Thymus (tissue), 11 donors: ENCODE results near the gene SLC2A13. TPM values are rescaled to one million over a fixed set of nuclear protein-coding genes. Genes with fewer than 3 reads are reported as not detected.

Source experiments
- DNase-seq, 9 donors: peaks; one replicate each; pipeline ENCODE4 v3.0.0-alpha.2; 2013; ENCODE audit warnings: low spot score in 9 of 9, low read depth in 6 of 9, missing footprints in 1 of 9
- H3K27ac ChIP-seq, 2 donors: one replicate each; pipeline ENCODE4 v1.5.1; 2013; ENCODE audit warnings: control low read depth in 1 of 2, low read depth in 1 of 2, low read length in 1 of 2, mild to moderate bottlenecking in 1 of 2, moderate library complexity in 1 of 2
- H3K27me3 ChIP-seq, 2 donors: one replicate each; pipeline ENCODE4 v1.5.1; 2013; ENCODE audit warnings: low read length in 1 of 2; ENCODE audit not compliant: control insufficient read depth in 2 of 2, insufficient read depth in 1 of 2
- H3K36me3 ChIP-seq, 2 donors: one replicate each; pipeline ENCODE4 v1.5.1; 2013; ENCODE audit warnings: low read length in 1 of 2, mild to moderate bottlenecking in 1 of 2, moderate library complexity in 1 of 2; ENCODE audit not compliant: control insufficient read depth in 2 of 2, insufficient read depth in 2 of 2
- H3K4me1 ChIP-seq, 2 donors: one replicate each; pipeline ENCODE4 v1.5.1; 2013; ENCODE audit warnings: low read length in 2 of 2; ENCODE audit not compliant: control insufficient read depth in 2 of 2, insufficient read depth in 2 of 2
- H3K4me3 ChIP-seq, 2 donors: one replicate each; pipeline ENCODE4 v1.5.1; 2013; ENCODE audit warnings: low read length in 2 of 2, control low read depth in 1 of 2, mild to moderate bottlenecking in 1 of 2
- H3K9me3 ChIP-seq, 2 donors: one replicate each; pipeline ENCODE4 v1.5.1; 2013; ENCODE audit warnings: low read length in 1 of 2, mild to moderate bottlenecking in 1 of 2; ENCODE audit not compliant: control insufficient read depth in 2 of 2, insufficient read depth in 1 of 2
- whole genome bisulfite sequencing: extraction: QIAGEN DNeasy Blood & Tissue Kit; methylation state at CpG from one replicate; pipeline ENCODE4 v1.1.7; 2013; 5-methylcytosine and 5-hydroxymethylcytosine counted together
- polyA plus RNA-seq: library from polyadenylated mRNA; stranded (reverse); fragments of 200-250 nt; gene quantifications from one replicate; pipeline ENCODE4 v1.2.3, GENCODE V29; 2013
- total RNA-seq: library from RNA; stranded (reverse); fragments of 120-200 nt; gene quantifications from one replicate; pipeline ENCODE4 v1.2.4, GENCODE V29; 2013
- donor health status: healthy.

SLC2A13 gene
- total and polyA plus RNA-seq, 2 donors, result 2.6 to 3.4 TPM

GRCh38 chr12:39892146-39892545 lies 213.7 kb downstream of the SLC2A13 start:
- DNase-seq, result no peak
- WGBS, result 94% methylated on average over 3 of the region's 3 CpGs
- Histone ChIP-seq H3K4me1 (no peaks in the 10 kb centered on the region), H3K27ac (no peak overlapping the region), H3K9me3 (no peaks in the 10 kb centered on the region), H3K27me3 (no peaks in the 10 kb centered on the region), H3K4me3 (no peak overlapping the region), H3K36me3 (no peaks in the 10 kb centered on the region)

DNA sequence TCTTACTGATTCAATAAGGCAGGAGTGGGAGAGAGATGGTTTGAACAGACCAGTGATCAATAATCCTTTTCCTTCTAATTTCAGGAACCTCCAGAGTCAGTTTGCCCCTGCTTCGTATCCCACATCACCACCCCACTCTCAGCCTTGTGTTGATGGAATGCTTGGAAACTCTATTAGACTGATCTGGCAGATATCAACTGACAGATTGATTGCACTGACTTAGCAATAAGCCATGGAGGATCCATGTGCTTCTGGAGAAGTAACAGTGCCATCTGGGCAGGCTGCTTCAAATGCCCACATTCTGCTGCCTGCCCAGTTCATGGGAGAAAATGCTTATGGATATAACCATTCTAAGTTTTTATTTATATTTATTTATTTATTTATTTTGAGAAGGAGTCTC lies 218.0 kb downstream of the SLC2A13 start:
- no peaks in the 10 kb centered on the region for H3K9me3 ChIP-seq
- 93% methylated on average over 1 of the region's 1 CpG for WGBS
- no peaks in the 10 kb centered on the region for H3K36me3 ChIP-seq
- H3K27me3 ChIP-seq, result no peaks in the 10 kb centered on the region
- no peak overlapping the region for H3K4me3 ChIP-seq
- no peak overlapping the region for H3K27ac ChIP-seq
- DNase-seq, result no peak
- no peaks in the 10 kb centered on the region for H3K4me1 ChIP-seq

DNA sequence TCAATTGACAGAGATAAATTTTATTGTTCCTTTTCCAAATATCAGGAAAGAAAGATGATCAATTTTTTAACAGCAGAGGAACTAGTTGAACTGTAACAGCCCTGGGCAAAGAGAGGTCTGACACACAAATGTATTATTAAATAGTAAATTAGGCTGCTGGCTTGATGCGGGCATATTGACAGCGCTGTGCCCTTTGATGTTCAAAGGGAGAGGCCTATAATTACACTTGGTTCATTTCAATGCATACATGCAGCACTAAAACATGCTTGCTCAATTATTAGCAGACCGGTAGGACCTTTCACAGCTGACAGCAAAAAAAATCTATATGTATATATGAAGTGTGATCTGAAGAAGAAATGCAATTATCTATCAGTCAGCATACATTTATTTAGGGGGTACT lies 219.8 kb downstream of the SLC2A13 start:
- no peaks in the 10 kb centered on the region for H3K9me3 ChIP-seq
- H3K4me1 ChIP-seq, result no peaks in the 10 kb centered on the region
- 95% methylated on average over 3 of the region's 3 CpGs for WGBS
- H3K4me3 ChIP-seq, result no peak overlapping the region
- H3K27me3 ChIP-seq, result no peaks in the 10 kb centered on the region
- no peaks in the 10 kb centered on the region for H3K36me3 ChIP-seq
- DNase-seq, result no peak
- H3K27ac ChIP-seq, result no peak overlapping the region

DNA sequence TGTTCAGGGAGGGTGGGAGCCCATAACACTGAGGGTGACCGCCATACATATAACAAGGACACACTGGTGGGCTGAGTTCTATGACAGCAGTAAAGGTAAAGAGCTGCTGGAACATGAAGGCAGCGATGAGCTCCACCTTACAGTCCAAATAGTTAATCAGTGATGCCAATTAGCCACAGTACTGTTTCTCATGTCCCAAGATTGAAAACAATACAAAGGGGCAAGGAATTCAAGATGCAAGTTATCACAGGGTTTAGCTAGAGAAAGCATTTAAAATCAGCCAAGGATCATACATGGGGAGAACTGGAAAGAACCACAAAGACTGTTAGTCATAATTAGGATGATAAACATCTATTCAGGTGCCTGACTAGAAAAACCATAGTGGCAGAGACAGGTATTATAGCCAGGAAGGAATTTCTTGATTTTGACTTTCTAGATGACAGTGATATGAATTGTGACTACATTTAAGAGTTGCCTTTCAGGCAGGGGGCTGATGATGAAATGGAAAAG lies 221.2 kb downstream of the SLC2A13 start:
- Histone ChIP-seq H3K27ac (no peak overlapping the region), H3K36me3 (no peaks in the 10 kb centered on the region), H3K4me3 (no peak overlapping the region), H3K4me1 (no peaks in the 10 kb centered on the region), H3K9me3 (peaks cover 0 to 3% of the 10 kb centered on the region in 2 donors), H3K27me3 (no peaks in the 10 kb centered on the region)
- no peak for DNase-seq
- 92% methylated on average over 2 of the region's 2 CpGs for WGBS

GRCh38 chr12:39883411-39883810 lies 222.5 kb downstream of the SLC2A13 start:
- H3K27ac ChIP-seq, result no peak overlapping the region
- no peaks in the 10 kb centered on the region for H3K4me1 ChIP-seq
- H3K27me3 ChIP-seq, result no peaks in the 10 kb centered on the region
- no peak overlapping the region for H3K4me3 ChIP-seq
- DNase-seq, result no peak
- H3K9me3 ChIP-seq, result peaks cover 0 to 11% of the 10 kb centered on the region in 2 donors
- no peaks in the 10 kb centered on the region for H3K36me3 ChIP-seq
- WGBS, result 65% methylated on average over 2 of the region's 2 CpGs

- Histone ChIP-seq H3K36me3 (no peaks in the 10 kb centered on the region), H3K27me3 (no peaks in the 10 kb centered on the region), H3K9me3 (peaks cover 0 to 14% of the 10 kb centered on the region in 2 donors), H3K27ac (no peak overlapping the region), H3K4me1 (no peaks in the 10 kb centered on the region), H3K4me3 (no peak overlapping the region)
- no peak for DNase-seq
Observed at GRCh38 chr12:39878753-39879152, 227.1 kb downstream of the SLC2A13 start.

- no peaks in the 10 kb centered on the region for H3K27me3 ChIP-seq
- H3K27ac ChIP-seq, result no peak overlapping the region
- H3K36me3 ChIP-seq, result no peaks in the 10 kb centered on the region
- no peak overlapping the region for H3K4me3 ChIP-seq
- H3K9me3 ChIP-seq, result peaks cover 0 to 14% of the 10 kb centered on the region in 2 donors
- no peak for DNase-seq
- no peaks in the 10 kb centered on the region for H3K4me1 ChIP-seq
Observed at GRCh38 chr12:39875721-39876120, 230.2 kb downstream of the SLC2A13 start.

DNA sequence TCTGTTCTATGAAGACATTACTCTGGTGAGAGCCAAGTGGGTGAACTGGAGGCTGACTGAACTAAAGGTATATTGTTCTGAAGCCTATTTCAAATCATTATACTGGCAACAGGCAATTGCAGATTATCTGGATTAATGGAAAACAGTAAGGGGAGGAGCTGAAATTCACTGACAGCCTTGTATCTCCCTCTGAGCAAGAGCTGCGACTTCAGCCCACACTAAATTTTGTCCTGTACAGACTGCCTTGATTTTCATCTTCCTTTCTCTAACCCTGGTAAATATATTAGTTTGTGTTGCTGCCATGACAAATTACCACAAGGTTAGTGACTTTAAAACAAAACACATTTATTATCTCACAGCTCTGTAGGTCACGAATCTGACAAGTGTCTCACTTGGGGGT lies 231.1 kb downstream of the SLC2A13 start:
- Histone ChIP-seq H3K36me3 (no peaks in the 10 kb centered on the region), H3K4me3 (no peak overlapping the region), H3K4me1 (no peaks in the 10 kb centered on the region), H3K9me3 (peaks cover 0 to 11% of the 10 kb centered on the region in 2 donors), H3K27me3 (no peaks in the 10 kb centered on the region), H3K27ac (no peak overlapping the region)
- 95% methylated on average over 2 of the region's 2 CpGs for WGBS
- no peak for DNase-seq

DNA sequence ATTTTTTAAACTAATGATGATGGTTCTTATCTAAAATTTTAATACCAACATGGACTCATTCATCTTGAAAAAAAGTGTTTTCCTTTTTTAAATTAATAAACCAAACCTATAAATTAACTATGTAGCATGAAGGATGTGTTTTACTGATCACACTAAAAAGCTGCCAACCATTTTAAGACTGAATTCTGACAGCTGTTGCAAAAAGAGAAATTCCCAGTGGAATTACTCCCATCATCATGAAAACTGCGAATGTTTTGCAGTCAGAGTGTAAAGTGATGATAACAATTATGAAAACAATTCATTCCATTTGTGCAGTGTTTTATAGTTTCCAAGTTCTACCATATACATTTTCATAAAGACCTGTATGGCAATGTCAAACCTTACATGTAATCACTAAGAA lies 232.8 kb downstream of the SLC2A13 start:
- 84% methylated on average over 1 of the region's 1 CpG for WGBS
- no peaks in the 10 kb centered on the region for H3K27me3 ChIP-seq
- DNase-seq, result no peak

GRCh38 chr12:39872425-39872824 lies 233.5 kb downstream of the SLC2A13 start:
- no peaks in the 10 kb centered on the region for H3K27me3 ChIP-seq
- 89% methylated on average over 3 of the region's 3 CpGs for whole genome bisulfite sequencing
- H3K9me3 ChIP-seq, result no peaks in the 10 kb centered on the region
- no peak overlapping the region for H3K4me3 ChIP-seq
- no peaks in the 10 kb centered on the region for H3K4me1 ChIP-seq
- no peak overlapping the region for H3K27ac ChIP-seq
- H3K36me3 ChIP-seq, result no peaks in the 10 kb centered on the region
- no peak for DNase-seq

More for the DNA sequence above, 232.8 kb downstream of the SLC2A13 start:
- H3K27ac ChIP-seq, result no peak overlapping the region
- H3K4me3 ChIP-seq, result no peak overlapping the region
- no peaks in the 10 kb centered on the region for H3K36me3 ChIP-seq
- H3K4me1 ChIP-seq, result no peaks in the 10 kb centered on the region
- peaks cover 0 to 3% of the 10 kb centered on the region in 2 donors for H3K9me3 ChIP-seq
